NCI-H2029 treated with DMSO at 0.1 percent for 48 hours (cell line): ENCODE measurements around the gene YPEL3.

Experiments used
- DNase-seq: peaks from one replicate; lab custom pipeline; 2025; lab: John Stamatoyannopoulos, UW

YPEL3 gene

GRCh38 chr16:30068750-30069610 lies 27.0 kb downstream of the YPEL3 start:
- no peak for DNase-seq

GRCh38 chr16:30068333-30068732 lies 27.7 kb downstream of the YPEL3 start:
- DNase-seq: no peak

- DNase-seq: no peak
These were observed 28.5 kb downstream of the YPEL3 start for GRCh38 chr16:30067584-30067916.

DNA sequence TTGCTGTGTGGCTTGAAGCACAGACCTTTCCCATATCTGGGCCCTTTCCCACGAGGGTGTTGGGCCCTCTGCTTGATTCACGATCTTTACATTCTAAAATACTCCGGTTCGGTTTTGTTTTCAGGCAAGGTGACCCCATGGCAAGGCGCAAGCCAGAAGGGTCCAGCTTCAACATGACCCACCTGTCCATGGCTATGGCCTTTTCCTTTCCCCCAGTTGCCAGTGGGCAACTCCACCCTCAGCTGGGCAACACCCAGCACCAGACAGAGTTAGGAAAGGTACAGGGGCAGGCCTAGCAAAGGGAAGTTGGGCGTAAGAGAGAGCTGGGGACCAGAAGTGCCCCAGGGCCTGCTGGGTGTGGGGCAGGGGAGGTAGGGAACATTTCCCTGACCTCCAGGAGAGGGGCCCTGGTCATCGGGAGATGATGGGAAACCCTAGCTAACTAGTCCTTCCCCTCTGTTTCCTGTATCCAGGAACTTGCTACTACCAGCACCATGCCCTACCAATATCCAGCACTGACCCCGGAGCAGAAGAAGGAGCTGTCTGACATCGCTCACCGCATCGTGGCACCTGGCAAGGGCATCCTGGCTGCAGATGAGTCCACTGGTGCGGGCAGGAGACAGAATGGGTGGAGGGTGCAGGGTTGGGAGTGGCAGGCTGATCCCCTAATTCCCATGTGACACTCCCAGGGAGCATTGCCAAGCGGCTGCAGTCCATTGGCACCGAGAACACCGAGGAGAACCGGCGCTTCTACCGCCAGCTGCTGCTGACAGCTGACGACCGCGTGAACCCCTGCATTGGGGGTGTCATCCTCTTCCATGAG lies 29.0 kb downstream of the YPEL3 start:
- DNase-seq: no peak

DNA sequence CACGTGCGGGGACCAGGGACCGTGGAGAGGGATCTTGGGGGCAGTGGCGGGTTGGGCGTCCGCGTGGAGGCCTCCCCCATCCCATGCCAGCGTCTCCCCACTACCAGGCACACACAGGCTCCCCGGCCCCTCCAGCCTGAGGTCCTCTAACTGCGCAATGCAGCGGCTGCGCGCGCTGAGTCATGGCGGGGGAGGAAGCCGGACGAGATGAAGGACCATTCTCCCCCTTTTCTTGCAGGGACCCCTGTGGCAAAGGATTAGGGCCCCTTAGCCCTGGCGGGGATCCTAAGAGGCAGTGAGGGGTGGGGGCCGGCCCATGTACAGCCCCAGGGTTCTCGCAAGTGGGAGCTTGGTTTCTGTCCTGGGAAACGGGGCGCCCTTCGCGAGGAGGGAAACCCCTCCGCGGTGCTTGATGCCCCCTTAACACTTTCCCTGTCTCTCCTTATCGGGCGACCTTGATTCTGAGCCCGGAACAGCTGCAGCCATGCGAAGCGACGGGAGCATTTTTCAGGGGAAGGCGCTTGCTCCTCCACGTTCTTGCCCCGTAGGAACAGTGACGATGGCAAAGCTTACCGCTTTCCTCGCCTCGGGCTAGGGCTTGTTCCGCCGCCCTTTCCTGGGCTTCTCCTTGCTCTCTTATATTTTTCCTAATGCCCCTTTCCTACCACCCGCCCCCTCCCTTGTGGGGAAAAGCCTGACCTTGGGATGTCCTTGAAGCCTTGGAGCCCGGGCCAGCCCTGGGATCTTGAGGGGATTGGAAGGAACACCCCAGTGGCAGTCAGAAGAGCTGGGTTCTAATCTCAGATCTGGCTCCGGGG lies 29.9 kb downstream of the YPEL3 start:
- no peak for DNase-seq

GRCh38 chr16:30065102-30065942 lies 30.7 kb downstream of the YPEL3 start, which contains the start of gene ALDOA:
ALDOA (plus strand) TSS chr16:30065760; CDS start chr16:30066898, 1,138 bp downstream.
- peak; percentile 88 for DNase-seq

- DNase-seq: no peak
These were observed 31.3 kb downstream of the YPEL3 start for GRCh38 chr16:30064729-30065101.

DNA sequence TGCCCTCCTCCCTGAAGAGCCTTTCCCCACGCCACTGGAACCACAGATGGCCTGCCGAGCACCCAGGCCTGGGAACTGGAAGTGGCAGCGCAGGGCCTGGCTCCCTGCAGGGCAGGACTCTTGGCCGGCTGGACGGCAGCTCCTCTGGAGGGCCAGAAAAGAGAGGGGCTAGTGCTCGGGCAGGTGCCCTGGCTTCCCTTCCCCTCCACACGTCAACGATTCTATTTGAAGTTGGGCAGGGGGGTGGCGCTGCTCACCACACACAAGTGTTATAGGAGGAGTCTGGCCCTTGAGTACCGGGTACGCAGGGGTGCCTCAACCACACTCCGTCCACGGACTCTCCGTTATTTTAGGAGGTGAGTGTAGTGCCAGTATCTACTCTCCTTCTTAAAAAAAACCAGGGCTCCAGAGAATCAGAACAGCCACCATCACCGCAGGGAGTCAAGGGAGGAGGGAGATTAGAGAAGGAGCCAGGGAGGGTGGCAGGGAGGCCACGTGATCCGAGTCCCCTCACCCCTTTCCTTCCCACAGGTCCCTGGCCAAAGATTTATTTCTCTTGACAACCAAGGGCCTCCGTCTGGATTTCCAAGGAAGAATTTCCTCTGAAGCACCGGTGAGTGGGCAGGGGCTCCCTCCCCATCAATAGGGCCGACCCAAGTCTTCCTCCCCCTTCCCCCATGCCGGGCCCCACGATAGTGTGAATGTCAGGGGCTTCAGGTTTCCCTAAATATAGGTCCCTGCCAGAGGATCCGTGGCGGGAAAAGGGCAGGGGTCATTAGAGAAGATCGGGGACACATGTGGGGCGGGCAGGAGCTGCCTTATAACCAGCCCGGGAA lies 31.9 kb downstream of the YPEL3 start:
- DNase-seq: no peak

- DNase-seq: no peak
These were observed 32.6 kb downstream of the YPEL3 start for GRCh38 chr16:30063278-30063892.

GRCh38 chr16:30060836-30061554 lies 35.0 kb downstream of the YPEL3 start:
- DNase-seq: no peak

DNA sequence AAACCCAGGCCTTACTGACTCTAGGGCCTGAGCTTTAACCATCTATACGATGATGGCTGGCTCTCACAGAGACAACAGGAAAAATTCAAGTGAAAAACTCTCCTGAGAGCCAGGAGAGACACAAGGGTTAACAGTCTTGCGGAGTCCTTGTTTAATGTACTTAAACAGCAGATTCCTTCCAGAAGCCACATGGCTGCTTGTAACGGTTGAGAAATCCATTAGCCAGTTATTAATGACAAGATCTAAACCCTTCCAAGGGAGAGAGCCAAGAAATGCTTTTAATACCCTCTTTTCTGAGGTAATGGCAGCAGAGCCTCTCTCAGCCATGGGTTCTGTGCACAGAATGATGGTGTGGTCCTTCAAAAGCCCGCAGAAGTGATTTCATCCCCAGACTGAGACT lies 35.7 kb downstream of the YPEL3 start:
- no peak for DNase-seq

GRCh38 chr16:30054959-30055553 lies 41.0 kb downstream of the YPEL3 start:
- no peak for DNase-seq

DNA sequence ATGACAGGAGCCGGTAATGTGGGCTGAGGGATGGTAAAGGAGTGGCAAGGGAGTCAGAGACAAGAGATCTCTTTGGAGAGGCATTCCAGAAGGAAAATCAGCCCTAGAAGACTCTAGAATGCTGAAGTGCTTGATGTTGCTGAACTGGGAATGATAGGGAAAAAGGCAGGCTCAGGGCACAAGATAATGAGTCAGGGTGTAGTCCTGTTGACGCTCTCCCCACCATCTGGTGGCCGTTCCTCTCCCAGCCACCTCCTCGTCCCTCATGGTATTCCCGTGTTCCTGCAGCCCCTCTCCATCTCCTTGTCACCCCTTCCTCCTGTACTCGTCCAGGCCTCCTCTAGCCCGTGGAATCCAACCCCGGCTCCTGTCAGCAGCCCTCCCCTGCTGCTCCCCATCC lies 41.6 kb downstream of the YPEL3 start:
- no peak for DNase-seq

- DNase-seq: no peak
These were observed 42.5 kb downstream of the YPEL3 start for GRCh38 chr16:30053376-30054015.

GRCh38 chr16:30052671-30053372 lies 43.2 kb downstream of the YPEL3 start:
- DNase-seq: peak; percentile 69

DNA sequence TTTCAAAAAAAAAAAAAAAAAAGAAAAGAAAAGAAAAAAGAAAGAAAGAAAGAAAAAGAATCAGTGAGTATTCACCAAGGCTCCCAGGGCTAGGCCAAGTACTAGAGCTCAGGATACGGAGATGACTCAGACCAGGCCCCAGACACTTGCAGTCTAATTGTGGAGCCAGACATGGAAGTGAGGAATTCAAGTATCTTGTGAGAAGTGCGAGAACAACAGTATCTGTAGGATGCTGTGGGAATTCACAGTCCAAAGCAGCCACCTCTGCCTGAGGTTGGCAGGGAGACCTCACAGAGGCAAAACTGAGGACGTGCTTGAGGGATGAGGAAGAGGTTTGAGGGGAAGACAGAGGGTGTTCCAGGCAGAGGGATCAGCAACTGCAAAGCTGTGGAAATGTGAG lies 44.5 kb downstream of the YPEL3 start:
- no peak for DNase-seq

- DNase-seq: no peak
These were observed 46.1 kb downstream of the YPEL3 start for GRCh38 chr16:30049871-30050270.

- no peak for DNase-seq
These were observed 49.4 kb downstream of the YPEL3 start for GRCh38 chr16:30046588-30046987.
